HepG2 (cell line): Measurements from ENCODE around the gene KANTR. TPM values are rescaled to one million over a fixed set of nuclear protein-coding genes. Genes with fewer than 3 reads are reported as not detected.
A peak's percentile ranks its signal among the peaks of the same experiment; 100 is the strongest.

Experiments used
- ATAC-seq: fragments of 200-7000 bp; cut with Tn5 transposase; 3 replicates; pipeline ENCODE4 v1.9.1; 2020; ENCODE audit warnings: mild to moderate bottlenecking, moderate library complexity
- BruUV-seq: library from RNA; stranded (reverse); fragments of 400-500 nt; replicated peaks from 2 replicates; lab custom pipeline; 2021; lab: Mats Ljungman, UMichigan
- CTCF ChIA-PET: fragments of 300-600 bp; formaldehyde crosslinking; extraction: SDS; loops from one replicate; lab custom pipeline; 2021; ENCODE audit warnings: low total read pairs, inconsistent platforms, low intra/inter-chr PET ratio; lab: Yijun Ruan, JAX
- POLR2A ChIA-PET: fragments of 350-600 bp; sonication (Branson Sonifier 250); formaldehyde crosslinking; loops from one replicate; lab custom pipeline; 2020; ENCODE audit warnings: antibody characterized with exemption, inconsistent platforms; lab: Yijun Ruan, JAX
- DNase-seq: peaks from one replicate; pipeline ENCODE4 v3.0.0-alpha.2; 2015; ENCODE audit warnings: low spot score
- FAIRE-seq: peaks from 3 replicates; lab custom pipeline; 2011; peaks lifted over from hg19 to GRCh38; lab: Jason Lieb, UNC
- H2AFZ ChIP-seq: one replicate; pipeline ENCODE4 v1.6.1; 2011; ENCODE audit warnings: low read length, inconsistent platforms
- H3K27ac ChIP-seq: fragments of 300-600 bp; 3 replicates; pipeline ENCODE4 v1.8.0; 2011; ENCODE audit warnings: mixed run types, mild to moderate bottlenecking, mixed read lengths, low read length, inconsistent platforms; ENCODE audit not compliant: insufficient read depth; ENCODE audit errors: extremely low read length
- H3K27me3 ChIP-seq, 2 experiments: fragments of 200-600 bp in 1 of 2; 2 replicates in 1 of 2; 3 replicates in 1 of 2; pipeline versions ENCODE4 v1.6.0 to v1.8.0; 2011; ENCODE audit warnings: low read length in 2 of 2, mild to moderate bottlenecking in 2 of 2, moderate library complexity in 2 of 2, inconsistent platforms in 1 of 2; ENCODE audit not compliant: insufficient read depth in 2 of 2, control insufficient read depth in 1 of 2
- H3K36me3 ChIP-seq, 2 experiments: fragments of 200-600 bp in 1 of 2; replicated peaks in 1 of 2; 2 replicates in 1 of 2; 3 replicates in 1 of 2; pipeline versions ENCODE4 v1.5.1 to v1.8.0; 2011; ENCODE audit warnings: low read length in 2 of 2, inconsistent platforms in 1 of 2; ENCODE audit not compliant: insufficient read depth in 2 of 2, control insufficient read depth in 1 of 2
- H3K4me1 ChIP-seq: 2 replicates; pipeline ENCODE4 v1.5.1; 2012; ENCODE audit warnings: low read length, inconsistent platforms; ENCODE audit not compliant: insufficient read depth
- H3K4me2 ChIP-seq: 2 replicates; pipeline ENCODE4 v1.6.0; 2011; ENCODE audit warnings: low read depth, low read length, inconsistent platforms
- H3K4me3 ChIP-seq, 3 experiments: fragments of 200-600 bp in 1 of 3; sonication (generic), shearing (Covaris generic) in 1 of 3; replicated peaks in 1 of 3; 2 replicates each; pipeline ENCODE4 v1.5.1; 2011 to 2016; ENCODE audit warnings: low read length in 3 of 3, inconsistent platforms in 2 of 3, low read depth in 2 of 3, mild to moderate bottlenecking in 2 of 3, control low read depth in 1 of 3, mixed read lengths in 1 of 3; ENCODE audit not compliant: insufficient read depth in 1 of 3
- H3K79me2 ChIP-seq: one replicate; pipeline ENCODE4 v1.6.1; 2011; ENCODE audit warnings: low read length, inconsistent platforms; ENCODE audit not compliant: insufficient read depth
- H3K9ac ChIP-seq: 2 replicates; pipeline ENCODE4 v1.6.0; 2011; ENCODE audit warnings: mild to moderate bottlenecking, low read depth, low read length, inconsistent platforms; ENCODE audit not compliant: insufficient read depth
- H3K9me3 ChIP-seq: 2 replicates; pipeline ENCODE4 v1.5.1; 2012; ENCODE audit warnings: mild to moderate bottlenecking, low read length
- H4K20me1 ChIP-seq: 2 replicates; pipeline ENCODE4 v1.6.0; 2011; ENCODE audit warnings: inconsistent platforms, mild to moderate bottlenecking, low read length, moderate library complexity; ENCODE audit not compliant: insufficient read depth
- BHLHE40 ChIP-seq: IDR thresholded peaks from 2 replicates; pipeline ENCODE4 v1.6.1; 2011; ENCODE audit warnings: low read length, improper control_type of control experiment
- KDM5A ChIP-seq: fragments of 200-600 bp; sonication (generic); IDR thresholded peaks from 2 replicates; pipeline ENCODE4 v1.7.0; 2018; ENCODE audit warnings: antibody characterized with exemption, mild to moderate bottlenecking, low read length, borderline replicate concordance
- MAZ ChIP-seq, 2 experiments: sonication (generic) in 1 of 2; formaldehyde crosslinking in 1 of 2; IDR thresholded peaks; 2 replicates each; pipeline versions ENCODE4 v1.5.0 to v1.6.1; 2012 to 2020; ENCODE audit warnings: low read depth in 2 of 2, mild to moderate bottlenecking in 2 of 2, borderline replicate concordance in 1 of 2, improper control_type of control experiment in 1 of 2, low read length in 1 of 2, missing genetic modification reagents in 1 of 2, moderate library complexity in 1 of 2
- MIXL1 ChIP-seq: IDR thresholded peaks from 2 replicates; pipeline ENCODE4 v1.6.1; 2016
- RARG ChIP-seq: sonication (generic); formaldehyde crosslinking; IDR thresholded peaks from 2 replicates; pipeline ENCODE4 v1.4.0; 2020; ENCODE audit warnings: low read depth, mild to moderate bottlenecking, missing genetic modification reagents
- RFX3 ChIP-seq: IDR thresholded peaks from 2 replicates; pipeline ENCODE4 v1.6.1; 2016; ENCODE audit warnings: missing biosample characterization, missing genetic modification reagents
- ZC3H4 ChIP-seq: sonication (generic); formaldehyde crosslinking; IDR thresholded peaks from 2 replicates; pipeline ENCODE4 v1.4.0; 2020; ENCODE audit warnings: missing genetic modification reagents, borderline replicate concordance
- ZNF160 ChIP-seq: sonication (generic); formaldehyde crosslinking; IDR thresholded peaks from 2 replicates; pipeline ENCODE4 v1.8.0; 2022; ENCODE audit warnings: mild to moderate bottlenecking, inconsistent platforms, missing genetic modification reagents
- ZSCAN22 ChIP-seq: sonication (generic); formaldehyde crosslinking; IDR thresholded peaks from 2 replicates; pipeline ENCODE4 v1.4.0; 2020; ENCODE audit warnings: mild to moderate bottlenecking, missing genetic modification reagents
- WGBS: methylation state at CpG from one replicate; pipeline ENCODE4 v1.1.6; 2017; ENCODE audit warnings: low lambda C conversion rate; 5-methylcytosine and 5-hydroxymethylcytosine counted together
- in situ Hi-C: cut with HindIII; loops from 2 replicates; pipeline ENCODE4 v1.10.0; 2017; ENCODE audit warnings: low pct_unique_long_range_greater_than_20kb; ENCODE audit not compliant: extremely low pct_ligation_motif_present
- intact Hi-C: fragments of 100-400 bp; cut with micrococcal nuclease; formaldehyde crosslinking; loops from one replicate; pipeline ENCODE4 v1.10.0; 2022; ENCODE audit not compliant: unreplicated experiment
- polyA plus RNA-seq, 8 experiments: library from polyadenylated mRNA; depleted of rRNA in 3 of 8; stranded (reverse) in 7 of 8; unstranded in 1 of 8; fragments of >200 nt; fragmentation: Illumina TruSeq in 4 of 8; extraction: Trizol in 4 of 8; gene quantifications; 2 replicates each; pipeline versions ENCODE4 v1.2.1 to v1.2.3, GENCODE V29; 2011 to 2016; ENCODE audit warnings: low read depth in 4 of 8, missing spikeins in 1 of 8, mixed read lengths in 1 of 8; ENCODE audit not compliant: insufficient read depth in 1 of 8
- total RNA-seq, 5 experiments: library from RNA; depleted of rRNA; stranded (reverse); fragments of >200 nt; fragmentation: Illumina TruSeq; extraction: Trizol; gene quantifications; 2 replicates each; pipeline ENCODE4 v1.2.3, GENCODE V29; 2016; ENCODE audit warnings: low read depth in 1 of 5
- TF ChIP-seq, protein P1 (sequence below): sonication (generic); formaldehyde crosslinking; IDR thresholded peaks from 2 replicates; pipeline ENCODE4 v1.5.0; 2020; ENCODE audit warnings: missing genetic modification reagents
- TF ChIP-seq, protein P2 (sequence below): IDR thresholded peaks from 2 replicates; pipeline ENCODE4 v1.6.1; 2016
- TF ChIP-seq, protein P3 (sequence below): sonication (generic); formaldehyde crosslinking; IDR thresholded peaks from 2 replicates; pipeline ENCODE4 v1.5.1; 2020; ENCODE audit warnings: mild to moderate bottlenecking, missing genetic modification reagents, borderline replicate concordance
- TF ChIP-seq, protein P4 (sequence below): sonication (generic); formaldehyde crosslinking; IDR thresholded peaks from 2 replicates; pipeline ENCODE4 v1.8.0; 2022; ENCODE audit warnings: missing genetic modification reagents, mild to moderate bottlenecking, inconsistent platforms, borderline replicate concordance
- TF ChIP-seq, protein P5 (sequence below): IDR thresholded peaks from 2 replicates; pipeline ENCODE4 v1.6.1; 2016; ENCODE audit warnings: missing compliant biosample characterization, missing genetic modification reagents, borderline replicate concordance

Gene KANTR
- total and polyA plus RNA-seq, 2 of the 13 experiments (the other 11 are each of a cell fraction or from before 2014, with no cell fraction given), result 4.4 to 9.0 TPM

GRCh38 chrX:53081925-53082772 is 11.8 kb upstream of the KANTR start, which contains the start of gene TSPYL2:
Gene TSPYL2 (plus strand): TSS chrX:53082367. CDS start chrX:53082499, 132 bp downstream.
- CTCF ChIA-PET, result no interaction called here
- 4% methylated on average over 5 of the region's 86 CpGs for WGBS
- peak within 1 kb of the TSS; percentile 72 for H3K9ac ChIP-seq
- BruUV-seq, result no TSS peak
- peak within 1 kb of the TSS; percentile 58 for H3K27ac ChIP-seq
- peak within 1 kb of the TSS; percentile 74 for H3K4me2 ChIP-seq
- ATAC-seq (peak; percentile 94), FAIRE-seq (peak; percentile 97), DNase-seq (peak; percentile 90)
- H3K4me1 ChIP-seq, result peaks cover 13% of the 10 kb centered on the region; the same call in 1 of the 2 replicates
- intact Hi-C loops (no loop called here), in situ Hi-C loops (no loop called here)
- H3K9me3 ChIP-seq, result no peaks in the 10 kb centered on the region
- peaks cover 4 to 5% of the 10 kb centered on the region in 2 experiments; a peak in 2 of 5 replicates for H3K36me3 ChIP-seq
- H3K27me3 ChIP-seq, result no peaks in the 10 kb centered on the region
- peak within 1 kb of the TSS; percentile 62 to 79 (median 74); a peak in 5 of 6 replicates for H3K4me3 ChIP-seq
- H4K20me1 ChIP-seq, result no peaks in the 10 kb centered on the region
- POLR2A ChIA-PET, result interaction anchor here (0.8 to 1.6 kb wide), 9 partner anchors 9 to 1918 kb away, joined by 3 to 8 read pairs (median 3); partner anchors contain the start of genes APEX2 and KANTR
- no peak within 1 kb of the TSS for H2AFZ ChIP-seq
- H3K79me2 ChIP-seq, result peaks cover 7% of the 10 kb centered on the region
- TF ChIP-seq BHLHE40 (no peak), ZSCAN22 (CRISPR knock-in tag) (no peak), RARG (CRISPR knock-in tag) (no peak), KDM5A (no peak), RFX3 (CRISPR knock-in tag) (no peak), MIXL1 (CRISPR knock-in tag) (no peak), MAZ (IDR thresholded peaks at IDR 0.05; ENCODE audit: borderline replicate concordance, low read depth, low read length) (0 out of 2 replicates have a peak, but pooled peaks have one; percentile 10), MAZ (CRISPR knock-in tag; IDR thresholded peaks at IDR 0.05; ENCODE audit: low read depth) (no peak), ZNF160 (CRISPR knock-in tag) (no peak), ZC3H4 (no peak)
- TF ChIP-seq, protein P1, sequence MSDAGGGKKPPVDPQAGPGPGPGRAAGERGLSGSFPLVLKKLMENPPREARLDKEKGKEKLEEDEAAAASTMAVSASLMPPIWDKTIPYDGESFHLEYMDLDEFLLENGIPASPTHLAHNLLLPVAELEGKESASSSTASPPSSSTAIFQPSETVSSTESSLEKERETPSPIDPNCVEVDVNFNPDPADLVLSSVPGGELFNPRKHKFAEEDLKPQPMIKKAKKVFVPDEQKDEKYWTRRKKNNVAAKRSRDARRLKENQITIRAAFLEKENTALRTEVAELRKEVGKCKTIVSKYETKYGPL (CRISPR knock-in tag), result no peak
- TF ChIP-seq, protein P2, sequence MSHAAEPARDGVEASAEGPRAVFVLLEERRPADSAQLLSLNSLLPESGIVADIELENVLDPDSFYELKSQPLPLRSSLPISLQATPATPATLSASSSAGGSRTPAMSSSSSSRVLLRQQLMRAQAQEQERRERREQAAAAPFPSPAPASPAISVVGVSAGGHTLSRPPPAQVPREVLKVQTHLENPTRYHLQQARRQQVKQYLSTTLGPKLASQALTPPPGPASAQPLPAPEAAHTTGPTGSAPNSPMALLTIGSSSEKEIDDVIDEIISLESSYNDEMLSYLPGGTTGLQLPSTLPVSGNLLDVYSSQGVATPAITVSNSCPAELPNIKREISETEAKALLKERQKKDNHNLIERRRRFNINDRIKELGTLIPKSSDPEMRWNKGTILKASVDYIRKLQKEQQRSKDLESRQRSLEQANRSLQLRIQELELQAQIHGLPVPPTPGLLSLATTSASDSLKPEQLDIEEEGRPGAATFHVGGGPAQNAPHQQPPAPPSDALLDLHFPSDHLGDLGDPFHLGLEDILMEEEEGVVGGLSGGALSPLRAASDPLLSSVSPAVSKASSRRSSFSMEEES (CRISPR knock-in tag), result no peak
- TF ChIP-seq, protein P3, sequence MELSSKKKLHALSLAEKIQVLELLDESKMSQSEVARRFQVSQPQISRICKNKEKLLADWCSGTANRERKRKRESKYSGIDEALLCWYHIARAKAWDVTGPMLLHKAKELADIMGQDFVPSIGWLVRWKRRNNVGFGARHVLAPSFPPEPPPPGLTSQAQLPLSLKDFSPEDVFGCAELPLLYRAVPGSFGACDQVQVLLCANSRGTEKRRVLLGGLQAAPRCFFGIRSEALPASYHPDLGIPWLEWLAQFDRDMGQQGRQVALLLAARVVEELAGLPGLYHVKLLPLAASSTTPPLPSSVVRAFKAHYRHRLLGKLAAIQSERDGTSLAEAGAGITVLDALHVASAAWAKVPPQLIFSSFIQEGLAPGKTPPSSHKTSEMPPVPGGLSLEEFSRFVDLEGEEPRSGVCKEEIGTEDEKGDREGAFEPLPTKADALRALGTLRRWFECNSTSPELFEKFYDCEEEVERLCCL (CRISPR knock-in tag), result no peak
- TF ChIP-seq, protein P4, sequence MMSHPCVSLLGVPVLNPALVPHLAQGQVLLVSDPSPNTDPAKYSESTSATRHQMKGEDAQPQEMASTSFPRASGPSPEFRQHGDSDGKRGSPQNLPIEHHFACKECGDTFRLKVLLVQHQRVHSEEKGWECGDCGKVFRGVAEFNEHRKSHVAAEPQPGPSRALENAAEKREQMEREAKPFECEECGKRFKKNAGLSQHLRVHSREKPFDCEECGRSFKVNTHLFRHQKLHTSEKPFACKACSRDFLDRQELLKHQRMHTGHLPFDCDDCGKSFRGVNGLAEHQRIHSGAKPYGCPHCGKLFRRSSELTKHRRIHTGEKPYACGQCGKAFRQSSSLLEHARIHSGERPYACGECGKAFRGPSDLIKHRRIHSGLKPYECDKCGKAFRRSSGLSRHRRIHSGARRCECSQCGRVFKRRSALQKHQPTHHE (CRISPR knock-in tag), result no peak
- TF ChIP-seq, protein P5, sequence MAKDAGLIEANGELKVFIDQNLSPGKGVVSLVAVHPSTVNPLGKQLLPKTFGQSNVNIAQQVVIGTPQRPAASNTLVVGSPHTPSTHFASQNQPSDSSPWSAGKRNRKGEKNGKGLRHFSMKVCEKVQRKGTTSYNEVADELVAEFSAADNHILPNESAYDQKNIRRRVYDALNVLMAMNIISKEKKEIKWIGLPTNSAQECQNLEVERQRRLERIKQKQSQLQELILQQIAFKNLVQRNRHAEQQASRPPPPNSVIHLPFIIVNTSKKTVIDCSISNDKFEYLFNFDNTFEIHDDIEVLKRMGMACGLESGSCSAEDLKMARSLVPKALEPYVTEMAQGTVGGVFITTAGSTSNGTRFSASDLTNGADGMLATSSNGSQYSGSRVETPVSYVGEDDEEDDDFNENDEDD (CRISPR knock-in tag), result peak; percentile 26; the same call in 1 of the 2 replicates
